GM12891 (cell line): ENCODE measurements around the gene AMBRA1.

Experiments
- DNase-seq: peaks from one replicate; pipeline ENCODE4 v3.0.0; 2011; ENCODE audit warnings: low spot score; ENCODE audit not compliant: insufficient read length
- FAIRE-seq: peaks from 2 replicates; lab custom pipeline; 2011; peaks lifted over from hg19 to GRCh38; lab: Jason Lieb, UNC
- PAX5 ChIP-seq: IDR thresholded peaks from 2 replicates; pipeline ENCODE4 v1.6.1; 2011; ENCODE audit warnings: low read length, moderate library complexity, mild to moderate bottlenecking; ENCODE audit not compliant: insufficient read depth, severe bottlenecking
- POLR2A ChIP-seq: IDR thresholded peaks from 2 replicates; pipeline ENCODE4 v1.6.1; 2011; ENCODE audit warnings: low read depth, low read length, control low read depth
- POLR2AphosphoS5 ChIP-seq: IDR thresholded peaks from 2 replicates; pipeline ENCODE4 v1.6.1; 2011; ENCODE audit warnings: low read depth, low read length, control low read depth
- POU2F2 ChIP-seq: IDR thresholded peaks from 2 replicates; pipeline ENCODE4 v1.6.1; 2011; ENCODE audit warnings: low read depth, mild to moderate bottlenecking, control low read depth, low read length, moderate library complexity
- SPI1 ChIP-seq: IDR thresholded peaks from 2 replicates; pipeline ENCODE4 v1.6.1; 2011; ENCODE audit warnings: low read depth, low read length, control low read depth
- TAF1 ChIP-seq: IDR thresholded peaks from 2 replicates; pipeline ENCODE4 v1.6.1; 2011; ENCODE audit warnings: low read depth, low read length, control low read depth

AMBRA1 gene

DNA sequence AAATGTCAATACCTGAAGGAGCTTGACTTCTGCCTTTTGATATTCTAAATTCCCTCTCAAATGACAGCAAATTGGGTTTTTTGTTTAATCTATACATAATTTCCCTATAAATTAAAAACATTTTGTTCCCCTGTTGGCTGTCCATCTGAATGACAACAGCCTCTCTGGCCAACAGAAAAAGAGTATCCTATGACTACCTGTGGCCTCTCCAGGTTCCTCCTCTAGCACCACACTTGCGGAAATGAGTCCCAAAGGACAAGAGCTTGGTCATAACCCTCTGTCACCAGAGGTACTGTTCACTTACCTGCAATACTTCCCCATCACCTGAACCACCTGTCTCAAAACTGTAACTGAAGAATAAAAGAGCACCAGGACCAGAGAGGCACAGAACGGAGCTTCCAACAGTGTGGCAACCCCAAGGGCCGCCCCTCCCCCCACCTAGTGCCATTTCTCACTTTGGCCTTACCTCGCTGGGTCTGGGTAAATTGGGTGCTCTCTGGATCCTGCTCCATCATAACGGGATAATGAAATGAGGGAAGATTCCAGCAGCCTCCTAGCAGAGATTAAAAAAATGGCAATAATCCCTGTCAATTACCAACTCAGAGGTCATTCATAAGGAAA lies 81.5 kb downstream of the AMBRA1 start:
- TF ChIP-seq PAX5: no peak
- no peak for TF ChIP-seq TAF1
- no peak for TF ChIP-seq POLR2A
- TF ChIP-seq POLR2AphosphoS5: no peak
- no peak for TF ChIP-seq SPI1
- TF ChIP-seq POU2F2: no peak
- FAIRE-seq: no peak
- DNase-seq: no peak

DNA sequence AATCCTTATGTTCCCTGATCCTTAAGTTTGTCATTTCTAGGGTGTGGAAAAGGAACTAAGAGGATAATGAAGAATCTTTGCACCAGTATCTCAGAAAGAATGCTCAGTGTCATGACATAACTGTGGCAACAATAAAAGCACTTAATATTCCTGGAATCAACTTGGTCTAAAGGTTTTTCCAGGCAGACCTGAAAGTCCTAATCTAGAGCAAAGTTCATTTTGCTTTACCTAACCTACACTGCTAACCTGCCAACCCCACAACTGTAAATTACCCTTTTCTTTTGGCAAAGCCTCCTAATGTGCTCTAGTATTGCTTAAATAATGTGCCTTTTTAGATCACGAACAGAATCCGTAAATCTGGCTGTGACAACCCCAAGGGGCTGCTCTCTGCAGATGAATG lies 82.5 kb downstream of the AMBRA1 start:
- TF ChIP-seq TAF1: no peak
- TF ChIP-seq POLR2A: no peak
- TF ChIP-seq SPI1: no peak
- DNase-seq: no peak
- FAIRE-seq: no peak

DNA sequence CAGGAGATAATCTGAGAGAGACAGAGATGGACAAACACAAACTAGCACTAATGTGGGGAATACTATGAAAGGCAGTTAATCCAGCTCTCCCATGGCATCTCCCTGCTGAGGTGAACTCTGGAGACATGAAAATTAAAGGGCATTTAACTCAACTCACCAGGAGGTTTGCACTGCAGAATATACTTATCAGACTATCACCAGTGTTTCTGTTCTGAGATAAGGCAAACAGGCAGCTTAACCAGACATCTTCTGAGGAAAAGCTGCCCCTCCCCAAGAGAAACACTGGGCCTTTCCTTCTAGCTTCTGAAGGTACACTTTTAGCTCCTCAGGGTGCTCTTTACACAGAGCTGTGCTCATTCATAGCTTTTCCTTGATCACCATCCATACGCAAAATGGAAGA lies 85.5 kb downstream of the AMBRA1 start:
- no peak for TF ChIP-seq POLR2AphosphoS5
- TF ChIP-seq SPI1: no peak
- TF ChIP-seq POU2F2: no peak
- no peak for TF ChIP-seq PAX5
- no peak for TF ChIP-seq TAF1
- TF ChIP-seq POLR2A: no peak
- DNase-seq (no peak), FAIRE-seq (no peak)

DNA sequence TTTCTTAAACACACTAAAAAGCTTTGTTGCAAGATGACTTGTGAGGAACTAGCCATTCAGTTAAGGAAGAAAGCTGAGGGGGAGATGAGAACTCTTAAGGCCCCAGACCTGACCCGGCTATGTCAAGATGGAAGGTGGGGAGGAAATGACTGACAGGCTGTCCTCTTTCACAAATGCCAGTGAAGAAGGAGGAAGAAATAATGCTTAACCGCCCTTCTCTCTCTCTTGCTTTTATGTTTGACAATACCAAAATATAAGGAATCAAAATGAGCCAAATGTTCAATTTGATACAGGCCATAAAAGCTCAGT lies 87.4 kb downstream of the AMBRA1 start:
- TF ChIP-seq SPI1 (no peak), POLR2AphosphoS5 (no peak), PAX5 (no peak), POU2F2 (no peak), TAF1 (no peak), POLR2A (no peak)
- no peak for DNase-seq
- FAIRE-seq: no peak

DNA sequence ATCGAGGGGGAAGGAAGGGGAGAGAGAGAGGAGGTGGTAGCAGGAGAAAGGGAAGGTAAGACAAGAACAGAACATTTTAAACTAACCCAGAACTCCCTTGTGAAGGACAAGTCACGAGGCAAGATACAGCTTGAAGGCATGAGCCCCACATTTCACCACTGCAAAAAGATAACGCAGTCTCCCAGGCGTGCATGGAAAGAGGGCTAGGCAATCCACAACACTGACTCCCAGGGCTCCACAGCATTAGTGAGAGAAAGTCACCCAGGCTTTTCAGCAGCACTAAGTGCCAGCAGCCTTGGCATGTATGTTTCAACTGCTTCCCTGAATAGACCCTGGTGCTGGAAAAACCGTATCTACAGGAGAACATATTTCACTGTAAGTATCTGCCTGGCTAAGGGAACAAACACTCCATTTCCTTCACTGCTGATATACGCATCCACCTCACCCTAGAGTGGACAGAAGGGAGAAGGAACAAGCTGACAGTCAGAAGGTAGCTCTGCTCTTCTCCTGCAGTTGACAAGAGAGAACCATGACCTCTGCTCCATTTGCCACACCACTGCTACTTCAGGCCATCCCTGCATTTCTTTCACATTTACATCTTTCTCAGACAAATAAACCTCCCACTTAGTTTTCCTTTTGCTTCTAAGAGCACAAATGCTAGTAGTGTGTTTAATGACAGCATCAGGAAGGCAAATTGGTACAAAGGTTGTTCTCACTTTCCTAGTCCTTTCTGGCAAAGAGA lies 87.9 kb downstream of the AMBRA1 start:
- FAIRE-seq: no peak
- TF ChIP-seq SPI1: no peak
- TF ChIP-seq POLR2AphosphoS5: no peak
- no peak for TF ChIP-seq POLR2A
- no peak for TF ChIP-seq TAF1
- no peak for TF ChIP-seq POU2F2
- no peak for TF ChIP-seq PAX5
- DNase-seq: no peak

DNA sequence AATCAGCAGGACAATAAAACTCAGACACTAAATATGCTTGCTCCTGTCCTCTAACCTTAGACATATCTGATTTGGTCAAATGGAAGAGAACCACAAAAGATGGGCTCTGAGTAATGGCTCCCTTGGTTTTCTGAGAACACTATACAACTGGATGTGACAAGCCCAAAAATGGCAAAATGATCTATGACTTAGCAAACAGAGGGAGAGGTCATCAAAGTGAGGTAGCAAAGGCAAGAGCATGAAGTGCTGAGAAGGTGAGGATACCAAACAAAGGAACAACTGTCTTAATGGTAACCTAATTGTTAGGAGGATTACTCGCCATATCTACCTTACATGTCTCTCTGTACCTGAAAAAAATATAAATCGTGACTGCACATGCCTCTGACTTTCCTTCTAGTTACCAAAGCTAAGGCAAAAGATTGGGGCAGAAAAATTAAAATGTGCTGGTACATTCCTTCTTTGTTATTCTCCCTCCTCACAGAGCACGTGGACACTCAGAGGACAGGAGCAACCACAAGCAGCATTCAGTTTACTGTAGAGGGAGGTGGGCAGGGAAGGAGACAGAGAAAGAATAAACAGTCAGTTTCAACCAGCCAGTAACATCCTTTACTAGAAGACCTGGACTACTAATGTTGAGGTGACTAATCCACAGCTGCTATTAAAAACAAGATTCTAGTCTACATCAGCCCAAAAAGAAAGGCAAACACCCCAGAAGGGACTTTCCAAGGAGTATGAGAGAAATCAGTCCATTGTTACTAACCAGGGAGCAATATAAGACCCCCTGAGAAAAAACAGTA lies 88.8 kb downstream of the AMBRA1 start:
- no peak for TF ChIP-seq PAX5
- TF ChIP-seq POLR2A: no peak
- DNase-seq (no peak), FAIRE-seq (no peak)

DNA sequence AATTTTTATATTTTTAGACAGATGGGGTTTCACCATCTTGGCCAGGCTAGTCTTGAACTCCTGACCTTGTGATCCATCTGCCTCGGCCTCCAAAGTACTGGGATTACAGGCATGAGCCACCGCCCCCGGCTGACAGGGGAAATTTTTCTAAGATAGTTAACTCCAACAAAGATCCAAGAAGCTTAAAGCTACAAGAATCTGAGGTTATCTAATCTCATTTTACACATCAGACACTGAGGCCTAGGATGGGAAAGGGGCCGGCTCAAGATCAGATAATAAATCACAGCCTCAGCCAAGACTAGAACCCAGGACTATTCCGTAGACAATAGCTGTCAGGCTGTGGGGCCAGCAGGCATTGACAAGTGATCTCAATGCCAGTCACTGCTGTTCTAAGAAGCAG lies 94.0 kb downstream of the AMBRA1 start:
- no peak for TF ChIP-seq POU2F2
- no peak for TF ChIP-seq SPI1
- TF ChIP-seq POLR2A: no peak
- no peak for TF ChIP-seq PAX5
- TF ChIP-seq TAF1: no peak
- no peak for TF ChIP-seq POLR2AphosphoS5
- no peak for DNase-seq

DNA sequence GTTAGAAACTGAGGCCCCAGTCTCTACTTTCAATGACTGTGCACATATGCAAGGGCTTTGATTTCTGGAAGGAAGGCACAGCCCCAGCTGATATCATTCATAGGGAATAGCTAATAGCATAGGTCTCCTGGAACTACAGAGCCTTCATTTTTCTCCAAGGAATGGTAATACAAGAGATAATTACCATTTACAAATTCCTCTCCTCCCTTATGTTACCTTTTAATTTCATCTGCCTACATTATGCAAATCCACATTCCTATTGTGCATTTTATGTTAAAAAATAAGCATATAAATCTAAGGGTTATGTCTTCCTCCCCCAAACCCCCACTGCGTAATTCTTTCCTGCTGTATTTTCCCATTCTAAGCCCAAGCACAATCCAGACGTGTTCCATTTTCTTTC lies 94.9 kb downstream of the AMBRA1 start:
- FAIRE-seq: no peak
- DNase-seq: no peak
- no peak for TF ChIP-seq SPI1
- no peak for TF ChIP-seq TAF1

More for the DNA sequence above, 94.0 kb downstream of the AMBRA1 start:
- FAIRE-seq: no peak

DNA sequence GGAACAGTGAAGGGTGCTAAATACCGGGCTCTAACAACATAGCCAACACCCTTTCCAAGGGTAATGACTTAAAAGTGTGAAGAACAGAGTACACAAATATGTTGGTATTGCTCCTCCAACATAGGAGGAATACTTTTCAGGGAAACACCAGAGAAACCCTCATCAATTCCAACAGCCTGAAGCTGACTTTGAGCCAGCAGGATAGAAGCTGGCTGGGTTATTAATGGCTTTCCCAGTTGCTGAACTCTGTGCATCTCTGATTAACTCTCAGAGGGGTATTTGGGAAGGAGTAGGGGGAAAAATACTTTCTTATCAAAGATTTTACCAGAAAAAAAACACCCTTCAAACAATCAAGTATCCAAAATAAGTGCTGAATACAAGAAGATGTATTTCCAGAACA lies 95.6 kb downstream of the AMBRA1 start:
- TF ChIP-seq SPI1: no peak
- TF ChIP-seq TAF1: no peak
- no peak for TF ChIP-seq PAX5
- TF ChIP-seq POU2F2: no peak
- no peak for TF ChIP-seq POLR2A
- TF ChIP-seq POLR2AphosphoS5: no peak
- FAIRE-seq (no peak), DNase-seq (no peak)

DNA sequence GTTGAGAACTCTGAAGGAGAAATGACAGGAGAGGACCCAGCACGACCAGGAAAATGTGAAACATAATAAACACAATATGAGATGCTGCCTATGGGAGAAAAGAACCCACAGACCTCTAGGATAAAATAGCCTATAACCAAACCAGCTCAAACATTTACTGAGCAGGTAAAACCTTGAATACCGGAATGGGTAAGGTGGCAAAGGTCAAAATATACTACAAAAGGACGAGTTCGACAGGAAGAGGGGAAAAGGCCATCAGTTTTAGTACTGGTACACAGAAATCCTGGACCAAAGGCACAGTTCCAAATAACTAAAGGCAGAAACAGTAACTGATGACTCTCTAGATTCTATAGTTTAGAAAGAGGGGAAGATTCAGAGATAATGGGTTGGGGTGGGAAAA lies 96.3 kb downstream of the AMBRA1 start:
- FAIRE-seq (no peak), DNase-seq (no peak)
- TF ChIP-seq TAF1: no peak
- TF ChIP-seq POLR2A: no peak
- no peak for TF ChIP-seq PAX5
- no peak for TF ChIP-seq SPI1
- TF ChIP-seq POLR2AphosphoS5: no peak
- TF ChIP-seq POU2F2: no peak
